Measurements from ENCODE around the gene SETD2. TPM values are rescaled to one million over a fixed set of nuclear protein-coding genes. Genes with fewer than 3 reads are reported as not detected.
A peak's percentile ranks its signal among the peaks of the same experiment; 100 is the strongest.

The SETD2 gene
- total and polyA plus RNA-seq, 9 of the 15 experiments (the other 6 are each of a cell fraction or from before 2014, with no cell fraction given) = 8.2 to 44.0 (median 33.6) TPM

GRCh38 chr3:47056705-47057104 is 107.2 kb downstream of the SETD2 start:
- Histone ChIP-seq H3K9me1 (ENCODE audit: control insufficient read depth, insufficient read depth, low read length) (no peaks in the 10 kb centered on the region), H3K36me3 (ENCODE audit: control insufficient read depth, insufficient read depth, low read length) (peaks cover 53% of the 10 kb centered on the region), H2AFZ (ENCODE audit: low read depth, low read length) (no peak overlapping the region), H3K27ac (ENCODE audit: extremely low read depth, low read depth, low read length) (no peak overlapping the region), H3K4me1 (replicated peaks in 1 of 2; ENCODE audit: control insufficient read depth in 2 of 2, insufficient read depth in 2 of 2, low read length in 2 of 2) (no peaks in the 10 kb centered on the region), H4K20me1 (replicated peaks; ENCODE audit: control insufficient read depth, insufficient read depth, low read length) (no peaks in the 10 kb centered on the region), H3K79me2 (ENCODE audit: control insufficient read depth, insufficient read depth, low read length) (peaks cover 6% of the 10 kb centered on the region; the same call in 1 of the 3 replicates), H3K27me3 (ENCODE audit: control insufficient read depth in 2 of 2, insufficient read depth in 2 of 2, low read length in 2 of 2) (no peaks in the 10 kb centered on the region), H3K4me2 (ENCODE audit: insufficient read depth, low read length) (no peak overlapping the region), H3K9me3 (replicated peaks; ENCODE audit: control insufficient read depth, insufficient read depth, low read depth, low read length) (no peaks in the 10 kb centered on the region), H3K4me3 (no peak overlapping the region), H3K9ac (ENCODE audit: insufficient read depth in 1 of 2, low read depth in 2 of 2, low read length in 2 of 2) (no peak overlapping the region)
- in situ Hi-C loops (cut with MboI) = no loop called here
- WGBS (ENCODE audit: insufficient coverage, low coverage, missing lambda C conversion rate) = 95% methylated on average over 3 of the region's 3 CpGs
- intact Hi-C loops (cut with micrococcal nuclease) = no loop called here
- ATAC-seq = peak; percentile 61
- POLR2A ChIA-PET = interaction anchor here (0.7 to 1.2 kb wide), 2 partner anchors 13 to 160 kb away, joined by 3 read pairs; no protein-coding TSS in a partner anchor
- no peak for FAIRE-seq
- TF ChIP-seq ELK1 (CRISPR knock-in tag; IDR thresholded peaks at IDR 0.05) (no peak), MEIS2 (IDR thresholded peaks at IDR 0.05; ENCODE audit: partially characterized antibody) (peak; percentile 23)
- no peak for DNase-seq (ENCODE audit: extremely low read depth in 1 of 4, low spot score in 3 of 4)
- BruUV-seq (replicated peaks) = no TSS peak
- CTCF ChIA-PET (ENCODE audit: low intra/inter-chr PET ratio) = no interaction called here

GRCh38 chr3:47054412-47054811 is 109.5 kb downstream of the SETD2 start:
- TF ChIP-seq ZNF3 (CRISPR knock-in tag; IDR thresholded peaks at IDR 0.05) = no peak
- TF ChIP-seq PRPF4 (IDR thresholded peaks at IDR 0.05; ENCODE audit: insufficient read depth, low read depth, low read length, poor library complexity, severe bottlenecking) = no peak
- no peak for TF ChIP-seq ZNF696 (CRISPR knock-in tag; conservative IDR thresholded peaks at IDR 0.05)
- no peak for TF ChIP-seq ZC3H11A (IDR thresholded peaks at IDR 0.05; ENCODE audit: low read depth, low read length)
- TF ChIP-seq E2F5 (CRISPR knock-in tag; IDR thresholded peaks at IDR 0.05) = no peak
- TF ChIP-seq SP1 (CRISPR knock-in tag; IDR thresholded peaks at IDR 0.05) = no peak
- TF ChIP-seq CLOCK (CRISPR knock-in tag; IDR thresholded peaks at IDR 0.05; ENCODE audit: borderline replicate concordance) = no peak
- intact Hi-C loops (cut with micrococcal nuclease) = no loop called here
- DNase-seq (ENCODE audit: extremely low read depth in 1 of 4, low spot score in 3 of 4) = no peak
- H3K9me3 ChIP-seq (replicated peaks; ENCODE audit: control insufficient read depth, insufficient read depth, low read depth, low read length) = no peaks in the 10 kb centered on the region
- no peak overlapping the region for H2AFZ ChIP-seq (ENCODE audit: low read depth, low read length)
- ChIA-PET POLR2A (no interaction called here), CTCF (ENCODE audit: low intra/inter-chr PET ratio) (no interaction called here)
- no peaks in the 10 kb centered on the region for H3K4me1 ChIP-seq (replicated peaks in 1 of 2; ENCODE audit: control insufficient read depth in 2 of 2, insufficient read depth in 2 of 2, low read length in 2 of 2)
- no peak overlapping the region for H3K27ac ChIP-seq (ENCODE audit: extremely low read depth, low read depth, low read length)
- no TSS peak for BruUV-seq (replicated peaks)
- peaks cover 10% of the 10 kb centered on the region; the same call in 2 of the 3 replicates for H3K79me2 ChIP-seq (ENCODE audit: control insufficient read depth, insufficient read depth, low read length)
- no peaks in the 10 kb centered on the region for H4K20me1 ChIP-seq (replicated peaks; ENCODE audit: control insufficient read depth, insufficient read depth, low read length)
- H3K9me1 ChIP-seq (ENCODE audit: control insufficient read depth, insufficient read depth, low read length) = no peaks in the 10 kb centered on the region
- H3K4me2 ChIP-seq (ENCODE audit: insufficient read depth, low read length) = no peak overlapping the region
- H3K9ac ChIP-seq (ENCODE audit: insufficient read depth in 1 of 2, low read depth in 2 of 2, low read length in 2 of 2) = no peak overlapping the region
- no peaks in the 10 kb centered on the region for H3K27me3 ChIP-seq (ENCODE audit: control insufficient read depth in 2 of 2, insufficient read depth in 2 of 2, low read length in 2 of 2)
- peaks cover 42% of the 10 kb centered on the region for H3K36me3 ChIP-seq (ENCODE audit: control insufficient read depth, insufficient read depth, low read length)
- no peak for FAIRE-seq
- H3K4me3 ChIP-seq = no peak overlapping the region
- in situ Hi-C loops (cut with MboI) = no loop called here
- ATAC-seq = no peak
